Peyer's patch (tissue), 4 donors: Measurements from ENCODE around the gene CSK.

Source experiments
- POLR2A ChIP-seq, 2 donors: fragments of 450-650 bp; IDR thresholded peaks; one replicate each; pipeline ENCODE4 v1.5.1; 2017; ENCODE audit warnings: antibody characterized with exemption in 2 of 2, mild to moderate bottlenecking in 2 of 2, moderate library complexity in 2 of 2
- TF ChIP-seq, protein P1 (sequence below), 6 experiments: fragments of 450-650 bp in 4 of 6; fragments of 200-600 bp in 2 of 6; sonication (generic) in 1 of 6; IDR thresholded peaks; one replicate each; pipeline ENCODE4 v1.5.1; 2017 to 2019; ENCODE audit warnings: antibody characterized with exemption in 6 of 6, mild to moderate bottlenecking in 3 of 6, moderate library complexity in 1 of 6

DNA sequence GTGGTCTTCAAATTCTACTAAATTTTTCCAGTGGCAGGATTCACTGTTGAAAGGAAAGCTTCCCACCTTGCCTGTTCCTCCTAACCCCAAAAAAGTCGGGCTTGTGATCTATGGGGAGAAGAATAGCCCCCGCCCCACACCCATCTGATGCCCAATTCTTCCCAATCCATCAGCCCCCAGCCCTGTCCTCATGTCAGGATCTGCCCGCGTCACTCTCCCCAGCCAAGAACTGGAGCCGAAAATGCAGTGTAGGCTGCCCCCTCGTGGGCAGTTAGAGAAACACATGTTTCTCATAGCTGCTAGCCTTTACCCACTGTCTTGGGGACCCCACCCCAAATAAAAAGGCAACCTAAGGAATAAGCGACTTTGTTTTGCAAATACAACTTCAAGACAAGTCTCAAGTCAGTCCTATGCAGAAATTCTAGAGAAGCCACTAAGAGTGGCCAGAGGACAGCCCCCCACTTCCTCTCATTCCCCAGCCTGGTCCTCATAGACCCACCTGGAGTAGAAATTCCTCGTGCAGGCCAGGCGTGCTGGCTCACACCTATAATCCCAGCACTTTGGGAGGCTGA is 13.0 kb upstream of the CSK start:
- TF ChIP-seq, protein P1, sequence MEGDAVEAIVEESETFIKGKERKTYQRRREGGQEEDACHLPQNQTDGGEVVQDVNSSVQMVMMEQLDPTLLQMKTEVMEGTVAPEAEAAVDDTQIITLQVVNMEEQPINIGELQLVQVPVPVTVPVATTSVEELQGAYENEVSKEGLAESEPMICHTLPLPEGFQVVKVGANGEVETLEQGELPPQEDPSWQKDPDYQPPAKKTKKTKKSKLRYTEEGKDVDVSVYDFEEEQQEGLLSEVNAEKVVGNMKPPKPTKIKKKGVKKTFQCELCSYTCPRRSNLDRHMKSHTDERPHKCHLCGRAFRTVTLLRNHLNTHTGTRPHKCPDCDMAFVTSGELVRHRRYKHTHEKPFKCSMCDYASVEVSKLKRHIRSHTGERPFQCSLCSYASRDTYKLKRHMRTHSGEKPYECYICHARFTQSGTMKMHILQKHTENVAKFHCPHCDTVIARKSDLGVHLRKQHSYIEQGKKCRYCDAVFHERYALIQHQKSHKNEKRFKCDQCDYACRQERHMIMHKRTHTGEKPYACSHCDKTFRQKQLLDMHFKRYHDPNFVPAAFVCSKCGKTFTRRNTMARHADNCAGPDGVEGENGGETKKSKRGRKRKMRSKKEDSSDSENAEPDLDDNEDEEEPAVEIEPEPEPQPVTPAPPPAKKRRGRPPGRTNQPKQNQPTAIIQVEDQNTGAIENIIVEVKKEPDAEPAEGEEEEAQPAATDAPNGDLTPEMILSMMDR (IDR thresholded peaks at IDR 0.05): peak; percentile 61 to 87 (median 84)
- TF ChIP-seq POLR2A (IDR thresholded peaks at IDR 0.05): no peak
